ENCODE results near the gene FBXL13. TPM values are rescaled to one million over a fixed set of nuclear protein-coding genes. Genes with fewer than 3 reads are reported as not detected.
A peak's percentile ranks its signal among the peaks of the same experiment; 100 is the strongest.
"Not testable (repeated sequence)": the region's sequence is repeated elsewhere in the genome, so short reads cannot be mapped to it uniquely, and the experiment has no call there.

The FBXL13 gene
- total RNA-seq, 1 experiment from 2014 or later: 0.97 TPM

DNA sequence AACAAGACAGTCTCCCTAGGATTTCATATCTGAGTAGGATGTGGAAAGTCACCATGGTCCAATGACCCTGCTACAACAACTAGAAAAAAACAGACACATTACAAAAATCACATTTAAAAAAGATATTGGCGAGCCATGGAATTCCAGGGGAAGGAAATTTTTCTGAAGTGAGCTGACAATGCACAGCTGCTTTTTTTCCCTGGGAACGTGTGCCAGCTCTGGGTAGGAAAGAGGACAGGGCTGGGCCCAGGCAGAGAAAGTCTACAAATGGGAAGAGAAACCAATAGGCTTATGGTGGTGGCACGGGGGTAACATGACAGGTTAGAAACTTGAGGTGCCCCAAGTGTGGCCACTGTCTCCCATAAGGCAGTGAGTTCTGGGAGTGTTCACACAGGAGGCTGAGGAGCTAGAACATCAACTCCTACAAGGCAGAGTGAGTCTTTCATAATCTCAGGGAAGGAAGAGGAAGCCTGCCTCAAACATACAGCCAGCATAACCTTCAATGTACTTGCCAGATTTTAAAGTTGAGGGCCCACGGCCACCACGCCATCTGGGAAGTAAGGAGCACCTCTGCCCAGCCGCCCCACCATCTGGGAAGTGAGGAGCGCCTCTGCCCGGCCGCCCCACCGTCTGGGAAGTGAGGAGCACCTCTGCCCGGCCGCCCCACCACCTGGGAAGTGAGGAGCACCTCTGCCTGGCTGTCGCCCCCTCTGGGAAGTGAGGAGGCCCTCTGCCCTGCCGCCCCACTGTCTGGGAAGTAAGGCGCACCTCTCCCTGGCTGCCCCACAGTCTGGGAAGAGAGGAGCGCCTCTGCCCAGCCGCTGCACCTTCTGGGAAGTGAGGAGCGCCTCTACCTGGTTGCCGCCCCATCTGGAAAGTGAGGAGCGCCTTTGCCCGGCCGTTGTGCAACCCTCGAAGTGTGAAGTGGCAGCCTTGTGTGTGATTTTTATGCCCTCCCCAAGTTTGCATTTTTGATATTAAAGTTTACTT is 5.9 kb downstream of the FBXL13 start:
- H3K36me3 ChIP-seq (replicated peaks; ENCODE audit: control insufficient read depth, insufficient read depth, low read length): no peaks in the 10 kb centered on the region
- H3K27me3 ChIP-seq (ENCODE audit: control insufficient read depth, insufficient read depth, low read length): no peaks in the 10 kb centered on the region
- no peak overlapping the region for H3K4me3 ChIP-seq (ENCODE audit: insufficient read depth, low read depth, low read length)
- DNase-seq: no peak

DNA sequence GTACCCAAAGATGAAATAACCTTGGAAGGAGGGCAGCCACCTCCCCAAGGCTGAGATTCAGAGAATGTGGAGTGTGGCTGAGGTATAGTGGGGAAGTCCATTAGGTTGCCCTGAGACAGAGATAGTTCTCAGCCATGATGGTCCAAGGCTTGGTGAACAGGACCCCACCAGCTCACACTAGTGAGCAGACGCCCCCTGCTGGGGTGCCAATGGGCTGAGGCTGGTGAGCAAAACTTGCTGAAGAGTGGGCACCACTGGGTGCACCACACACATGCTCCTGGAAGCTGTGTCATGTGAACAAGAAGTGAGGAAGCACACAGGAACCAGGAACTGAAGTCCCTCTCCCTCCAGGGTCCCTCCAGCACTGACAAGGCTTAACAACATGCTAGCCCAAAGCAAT is 8.9 kb downstream of the FBXL13 start:
- no peaks in the 10 kb centered on the region for H3K27me3 ChIP-seq (ENCODE audit: control insufficient read depth, insufficient read depth, low read length)
- H3K4me3 ChIP-seq (ENCODE audit: insufficient read depth, low read depth, low read length): no peak overlapping the region
- DNase-seq: peak; percentile 43
- H3K36me3 ChIP-seq (replicated peaks; ENCODE audit: control insufficient read depth, insufficient read depth, low read length): no peaks in the 10 kb centered on the region

GRCh38 chr7:103063895-103064294 is 10.7 kb downstream of the FBXL13 start:
- no peaks in the 10 kb centered on the region for H3K27me3 ChIP-seq (ENCODE audit: control insufficient read depth, insufficient read depth, low read length)
- no peak overlapping the region for H3K4me3 ChIP-seq (ENCODE audit: insufficient read depth, low read depth, low read length)
- peak; percentile 41 for DNase-seq
- H3K36me3 ChIP-seq (replicated peaks; ENCODE audit: control insufficient read depth, insufficient read depth, low read length): no peaks in the 10 kb centered on the region

GRCh38 chr7:103059471-103059870 is 15.1 kb downstream of the FBXL13 start:
- Histone ChIP-seq H3K36me3 (replicated peaks; ENCODE audit: control insufficient read depth, insufficient read depth, low read length) (no peaks in the 10 kb centered on the region), H3K4me3 (ENCODE audit: insufficient read depth, low read depth, low read length) (no peak overlapping the region), H3K27me3 (ENCODE audit: control insufficient read depth, insufficient read depth, low read length) (no peaks in the 10 kb centered on the region)
- no peak for DNase-seq

DNA sequence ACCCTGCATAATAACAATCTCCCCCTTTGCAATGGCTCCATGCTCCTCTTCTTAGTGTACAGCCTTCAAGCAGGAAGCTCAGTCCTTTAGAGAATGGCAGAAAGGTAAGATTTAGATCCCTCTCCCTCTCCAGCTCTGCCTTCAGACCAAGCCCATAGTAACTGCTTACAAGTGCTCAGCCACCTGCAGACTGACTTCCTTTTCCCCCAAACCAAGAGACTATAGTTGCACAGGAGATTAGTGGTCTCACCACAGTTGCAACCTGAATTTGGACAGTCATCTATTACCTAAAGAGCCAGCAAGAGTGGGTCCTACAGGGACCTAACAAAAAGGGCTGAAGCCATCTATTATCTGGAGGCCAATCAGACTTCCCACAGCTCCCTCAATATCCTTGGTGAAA is 16.5 kb downstream of the FBXL13 start:
- Histone ChIP-seq H3K36me3 (replicated peaks; ENCODE audit: control insufficient read depth, insufficient read depth, low read length) (no peaks in the 10 kb centered on the region; the same call in 1 of the 2 replicates), H3K27me3 (ENCODE audit: control insufficient read depth, insufficient read depth, low read length) (no peaks in the 10 kb centered on the region), H3K4me3 (ENCODE audit: insufficient read depth, low read depth, low read length) (no peak overlapping the region)
- DNase-seq: no peak

GRCh38 chr7:103056006-103056405 is 18.6 kb downstream of the FBXL13 start:
- not testable (repeated sequence) for H3K27me3 ChIP-seq (ENCODE audit: control insufficient read depth, insufficient read depth, low read length); DNase-seq; H3K36me3 ChIP-seq (replicated peaks; ENCODE audit: control insufficient read depth, insufficient read depth, low read length); H3K4me3 ChIP-seq (ENCODE audit: insufficient read depth, low read depth, low read length)

- Histone ChIP-seq H3K27me3 (ENCODE audit: control insufficient read depth, insufficient read depth, low read length) (no peaks in the 10 kb centered on the region), H3K36me3 (replicated peaks; ENCODE audit: control insufficient read depth, insufficient read depth, low read length) (no peaks in the 10 kb centered on the region; the same call in 1 of the 2 replicates), H3K4me3 (ENCODE audit: insufficient read depth, low read depth, low read length) (no peak overlapping the region)
- DNase-seq: no peak
Observed at GRCh38 chr7:103051519-103051918, 23.1 kb downstream of the FBXL13 start.

GRCh38 chr7:103048833-103049232 is 25.8 kb downstream of the FBXL13 start:
- no peaks in the 10 kb centered on the region; the same call in 1 of the 2 replicates for H3K36me3 ChIP-seq (replicated peaks; ENCODE audit: control insufficient read depth, insufficient read depth, low read length)

GRCh38 chr7:103041815-103042214 is 32.8 kb downstream of the FBXL13 start:
- not testable (repeated sequence) for H3K36me3 ChIP-seq (replicated peaks; ENCODE audit: control insufficient read depth, insufficient read depth, low read length); DNase-seq; H3K4me3 ChIP-seq (ENCODE audit: insufficient read depth, low read depth, low read length); H3K27me3 ChIP-seq (ENCODE audit: control insufficient read depth, insufficient read depth, low read length)

More at GRCh38 chr7:103048833-103049232, 25.8 kb downstream of the FBXL13 start:
- H3K27me3 ChIP-seq (ENCODE audit: control insufficient read depth, insufficient read depth, low read length): no peaks in the 10 kb centered on the region
- H3K4me3 ChIP-seq (ENCODE audit: insufficient read depth, low read depth, low read length): no peak overlapping the region
- DNase-seq: no peak

DNA sequence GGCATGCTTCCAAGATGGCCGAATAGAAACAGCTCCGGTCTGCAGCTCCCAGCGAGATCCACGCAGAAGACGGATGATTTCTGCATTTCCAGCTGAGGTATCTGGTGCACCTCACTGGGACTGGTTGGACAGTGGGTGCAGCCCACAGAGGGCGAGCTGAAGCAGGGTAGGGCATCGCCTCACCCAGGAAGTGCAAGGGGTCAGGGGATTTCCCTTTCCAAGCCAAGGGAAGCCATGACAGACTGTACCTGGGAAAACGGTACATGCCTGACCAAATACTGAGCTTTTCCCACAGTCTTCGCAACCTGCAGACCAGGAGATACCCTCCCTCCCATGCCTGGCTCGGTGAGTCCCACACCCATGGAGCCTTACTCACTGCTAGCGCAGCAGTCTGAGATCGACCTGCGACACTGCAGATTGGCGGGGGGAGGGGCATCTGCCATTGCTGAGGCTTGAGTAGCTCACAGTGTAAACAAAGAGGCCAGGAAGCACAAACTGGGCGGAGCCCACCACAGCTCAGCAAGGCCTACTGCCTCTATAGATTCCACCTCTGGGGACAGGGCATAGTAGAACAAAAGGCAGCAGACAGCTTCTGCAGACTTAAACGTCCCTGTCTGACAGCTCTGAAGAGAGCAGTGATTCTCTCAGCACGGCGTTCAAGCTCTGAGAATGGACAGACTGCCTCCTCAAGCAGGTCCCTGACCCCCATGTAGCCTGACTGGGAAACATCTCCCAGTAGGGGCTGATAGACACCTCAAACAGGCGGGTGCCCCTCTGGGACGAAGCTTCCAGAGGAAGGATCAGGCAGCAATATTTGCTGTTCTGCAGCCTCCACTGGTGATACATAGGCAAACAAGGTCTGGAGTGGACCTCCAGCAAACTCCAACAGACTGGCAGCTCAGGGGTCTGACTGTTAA is 36.5 kb downstream of the FBXL13 start:
- not testable (repeated sequence) for H3K27me3 ChIP-seq (ENCODE audit: control insufficient read depth, insufficient read depth, low read length); DNase-seq; H3K4me3 ChIP-seq (ENCODE audit: insufficient read depth, low read depth, low read length); H3K36me3 ChIP-seq (replicated peaks; ENCODE audit: control insufficient read depth, insufficient read depth, low read length)

DNA sequence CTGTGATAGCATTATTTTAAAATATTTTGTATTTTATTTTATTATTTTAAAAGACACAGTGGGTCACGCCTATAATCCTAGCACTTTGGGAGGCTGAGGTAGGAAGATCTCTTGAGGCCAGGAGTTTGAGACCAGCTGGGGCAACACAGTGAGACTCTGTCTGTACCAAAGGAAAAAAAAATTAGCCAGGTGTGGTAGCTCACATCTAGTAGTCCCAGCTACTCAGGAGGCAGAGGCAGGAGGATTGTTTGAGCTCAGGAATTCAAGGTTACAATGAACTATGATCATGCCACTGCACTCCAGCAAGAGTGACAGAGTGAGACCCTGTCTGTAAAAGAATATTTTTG is 37.1 kb downstream of the FBXL13 start:
- no peak overlapping the region for H3K4me3 ChIP-seq (ENCODE audit: insufficient read depth, low read depth, low read length)
- no peaks in the 10 kb centered on the region for H3K27me3 ChIP-seq (ENCODE audit: control insufficient read depth, insufficient read depth, low read length)
- no peak for DNase-seq
- H3K36me3 ChIP-seq (replicated peaks; ENCODE audit: control insufficient read depth, insufficient read depth, low read length): no peaks in the 10 kb centered on the region

GRCh38 chr7:103034318-103034717 is 40.3 kb downstream of the FBXL13 start:
- H3K36me3 ChIP-seq (replicated peaks; ENCODE audit: control insufficient read depth, insufficient read depth, low read length); H3K27me3 ChIP-seq (ENCODE audit: control insufficient read depth, insufficient read depth, low read length); DNase-seq; H3K4me3 ChIP-seq (ENCODE audit: insufficient read depth, low read depth, low read length): not testable (repeated sequence)

DNA sequence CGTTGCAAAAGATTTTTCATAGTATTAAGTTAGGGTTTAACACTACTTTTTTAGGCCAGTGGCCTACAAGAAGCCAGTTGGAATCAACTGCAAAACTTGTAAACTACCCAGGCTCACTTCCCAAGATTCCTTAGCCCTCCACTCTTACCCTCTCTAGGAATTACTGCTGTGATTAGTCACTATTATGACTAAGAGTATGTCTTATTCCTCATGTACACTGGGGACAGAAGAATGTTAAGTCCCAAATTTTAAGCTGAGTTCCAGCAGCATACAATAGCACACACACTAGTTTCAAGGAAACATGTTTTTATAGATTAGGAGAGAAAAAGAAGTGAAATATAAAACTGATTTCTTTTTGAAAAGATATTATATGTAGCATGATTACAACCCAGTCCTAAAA is 42.8 kb downstream of the FBXL13 start:
- Histone ChIP-seq H3K4me3 (ENCODE audit: insufficient read depth, low read depth, low read length) (no peak overlapping the region), H3K27me3 (ENCODE audit: control insufficient read depth, insufficient read depth, low read length) (no peaks in the 10 kb centered on the region), H3K36me3 (replicated peaks; ENCODE audit: control insufficient read depth, insufficient read depth, low read length) (no peaks in the 10 kb centered on the region)
- DNase-seq: no peak

- H3K36me3 ChIP-seq (replicated peaks; ENCODE audit: control insufficient read depth, insufficient read depth, low read length): no peaks in the 10 kb centered on the region
- no peak for DNase-seq
- no peaks in the 10 kb centered on the region for H3K27me3 ChIP-seq (ENCODE audit: control insufficient read depth, insufficient read depth, low read length)
- no peak overlapping the region for H3K4me3 ChIP-seq (ENCODE audit: insufficient read depth, low read depth, low read length)
Observed at GRCh38 chr7:103031024-103031423, 43.6 kb downstream of the FBXL13 start.

- H3K4me3 ChIP-seq (ENCODE audit: insufficient read depth, low read depth, low read length): no peak overlapping the region
- DNase-seq: no peak
- H3K36me3 ChIP-seq (replicated peaks; ENCODE audit: control insufficient read depth, insufficient read depth, low read length): no peaks in the 10 kb centered on the region
- H3K27me3 ChIP-seq (ENCODE audit: control insufficient read depth, insufficient read depth, low read length): no peaks in the 10 kb centered on the region
Observed at GRCh38 chr7:103025341-103025740, 49.3 kb downstream of the FBXL13 start.

Measured in H7 (cell line).